ENCODE data around the gene IPCEF1. TPM values are rescaled to one million over a fixed set of nuclear protein-coding genes. Genes with fewer than 3 reads are reported as not detected.

The IPCEF1 gene
- total and polyA plus RNA-seq, 4 experiments from 2014 or later: 67.7 to 97.7 (median 82.2) TPM

DNA sequence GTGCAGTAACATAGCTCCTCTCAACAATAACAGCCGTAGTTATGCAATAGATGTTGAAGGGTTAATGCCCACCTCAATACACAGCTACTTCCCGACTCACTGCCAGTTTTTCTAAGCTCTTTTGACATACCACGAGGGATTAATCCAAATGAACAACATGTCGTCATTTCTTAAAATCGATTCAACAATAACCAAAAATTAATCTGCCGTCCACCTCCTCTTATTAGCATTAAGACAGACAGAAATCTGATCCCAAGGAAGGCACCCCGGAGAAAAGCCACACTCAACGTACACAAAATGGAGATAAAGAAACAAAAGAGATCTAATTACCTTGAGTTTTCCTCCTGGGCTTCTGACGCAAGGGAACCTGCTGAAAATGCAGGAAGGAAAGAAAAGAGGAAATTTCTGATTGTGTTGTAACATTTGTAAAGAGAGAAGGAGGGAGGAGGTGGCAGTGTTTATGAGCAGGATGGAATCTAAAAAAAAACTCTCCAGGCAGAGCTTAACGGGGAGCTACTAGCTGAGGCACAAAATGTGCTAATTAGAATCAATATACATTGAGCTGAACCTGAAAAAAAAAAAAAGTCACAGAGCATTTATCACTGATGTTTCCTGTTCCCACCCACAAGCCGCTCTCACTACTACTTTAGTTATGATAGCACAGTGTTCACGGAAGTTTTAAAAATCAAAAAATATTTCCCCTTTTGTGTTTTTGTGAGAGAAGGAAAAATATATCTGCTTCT, 109.3 kb downstream of the IPCEF1 start:
- Mint-ChIP-seq H3K4me3 (peak overlapping the region; percentile 89 to 99 (median 96)), H3K27ac (peak overlapping the region; percentile 89 to 97 (median 94)), H3K9me3 (peaks cover 0 to 3% (median 0%) of the 10 kb centered on the region in 8 donors), H3K4me1 (peaks cover 55 to 95% (median 74%) of the 10 kb centered on the region in 4 donors), H3K36me3 (peaks cover 29 to 47% of the 10 kb centered on the region in 2 donors), H3K27me3 (no peaks in the 10 kb centered on the region)
- peaks cover 75% of the 10 kb centered on the region for H3K4me1 ChIP-seq (ENCODE audit: insufficient read depth, low read length)
- H3K27me3 ChIP-seq (ENCODE audit: insufficient read depth, low read length): no peaks in the 10 kb centered on the region
- ChIA-PET POLR2A (ENCODE audit: partially characterized antibody) (interaction anchor here (0.6 to 8.9 kb wide), 14 partner anchors 8 to 88 kb away, joined by 3 to 93 read pairs (median 8); no protein-coding TSS in a partner anchor), CTCF (ENCODE audit: partially characterized antibody) (interaction anchor here (0.8 to 10.6 kb wide), 9 partner anchors 8 to 93 kb away, joined by 3 to 113 read pairs (median 7); no protein-coding TSS in a partner anchor)
- peak overlapping the region; percentile 87 for H3K27ac ChIP-seq (ENCODE audit: low read depth, low read length)
- H3K9me3 ChIP-seq (ENCODE audit: control insufficient read depth in 1 of 2, low read length in 2 of 2): no peaks in the 10 kb centered on the region
- H3K4me3 ChIP-seq (ENCODE audit: low read length in 2 of 2): peak overlapping the region; percentile 69 to 75
- intact Hi-C loops (cut with micrococcal nuclease): loop anchor here (1.0 to 10.0 kb wide), 7 partner anchors 8 to 1242 kb away; partner anchors contain the start of genes MTRF1L, SCAF8 and TFB1M
- DNase-seq: peak; percentile 50 to 64 (median 58)
- no peaks in the 10 kb centered on the region for H3K36me3 ChIP-seq (ENCODE audit: insufficient read depth, low read length)

DNA sequence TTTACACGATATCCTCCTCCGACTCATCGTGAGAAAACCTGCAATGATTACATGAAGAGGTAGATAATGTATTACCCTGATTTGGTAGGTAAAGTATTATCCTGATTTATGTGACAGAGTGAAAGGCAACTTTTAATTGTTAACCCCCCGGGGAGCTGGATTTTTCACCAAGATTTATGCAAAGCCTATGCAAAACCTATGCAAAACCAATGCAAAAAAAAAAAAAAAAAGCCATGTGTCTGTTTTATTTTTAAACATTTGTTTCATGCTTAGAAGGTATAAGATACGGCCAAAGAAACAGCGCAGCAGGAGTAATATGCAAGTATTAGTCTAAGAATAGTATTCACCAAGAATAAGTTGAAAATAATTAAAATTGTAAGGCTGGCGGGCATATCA, 109.9 kb downstream of the IPCEF1 start:
- peak overlapping the region; percentile 89 to 97 (median 94) for H3K27ac Mint-ChIP-seq
- Histone ChIP-seq H3K27ac (ENCODE audit: low read depth, low read length) (peak overlapping the region; percentile 87), H3K9me3 (ENCODE audit: control insufficient read depth in 1 of 2, low read length in 2 of 2) (no peaks in the 10 kb centered on the region), H3K27me3 (ENCODE audit: insufficient read depth, low read length) (no peaks in the 10 kb centered on the region), H3K4me3 (ENCODE audit: low read length in 2 of 2) (peak overlapping the region; percentile 69 to 75), H3K36me3 (ENCODE audit: insufficient read depth, low read length) (no peaks in the 10 kb centered on the region), H3K4me1 (ENCODE audit: insufficient read depth, low read length) (peaks cover 77% of the 10 kb centered on the region)
- DNase-seq: peak in 1 of 5 donors; percentile 27
- peaks cover 30 to 50% of the 10 kb centered on the region in 2 donors for H3K36me3 Mint-ChIP-seq
- H3K9me3 Mint-ChIP-seq: peaks cover 0 to 2% (median 0%) of the 10 kb centered on the region in 8 donors
- no peaks in the 10 kb centered on the region for H3K27me3 Mint-ChIP-seq
- ChIA-PET POLR2A (ENCODE audit: partially characterized antibody) (interaction anchor here (0.6 to 8.9 kb wide), 12 partner anchors 8 to 88 kb away, joined by 3 to 93 read pairs (median 10); no protein-coding TSS in a partner anchor), CTCF (ENCODE audit: partially characterized antibody) (interaction anchor here (1.1 to 10.6 kb wide), 7 partner anchors 10 to 92 kb away, joined by 5 to 113 read pairs (median 10); no protein-coding TSS in a partner anchor)
- peak overlapping the region; percentile 89 to 99 (median 96) for H3K4me3 Mint-ChIP-seq
- peaks cover 54 to 95% (median 74%) of the 10 kb centered on the region in 4 donors for H3K4me1 Mint-ChIP-seq
- intact Hi-C loops (cut with micrococcal nuclease): loop anchor here (1.0 to 10.0 kb wide), 7 partner anchors 7 to 1242 kb away; partner anchors contain the start of genes MTRF1L, SCAF8 and TFB1M

DNA sequence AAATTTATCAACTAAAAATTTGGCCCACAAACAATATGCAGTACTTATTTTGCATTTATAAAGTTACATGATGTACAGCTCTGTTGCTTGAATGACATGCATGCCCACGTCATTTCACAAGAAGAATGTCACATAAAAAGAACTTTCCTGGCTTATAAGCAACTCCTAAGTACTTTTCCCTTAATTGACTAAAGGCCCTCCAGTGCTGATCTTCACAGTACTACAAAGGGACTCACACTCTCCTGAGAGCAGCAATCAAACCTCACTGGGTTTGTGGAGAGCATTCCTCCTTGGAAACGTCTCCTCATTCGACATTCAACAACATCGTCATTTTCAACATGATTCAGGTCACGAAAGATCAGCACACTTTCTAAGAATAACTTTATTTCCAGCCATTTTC, 111.1 kb downstream of the IPCEF1 start:
- H3K4me3 Mint-ChIP-seq: peak overlapping the region; percentile 89 to 99 (median 96)
- peaks cover 54 to 95% (median 74%) of the 10 kb centered on the region in 4 donors for H3K4me1 Mint-ChIP-seq
- intact Hi-C loops (cut with micrococcal nuclease): loop anchor here (10.0 kb wide), 3 partner anchors 489 to 1241 kb away; partner anchors contain the start of genes MTRF1L, SCAF8 and TFB1M
- Histone ChIP-seq H3K27ac (ENCODE audit: low read depth, low read length) (peak overlapping the region; percentile 87), H3K4me3 (ENCODE audit: low read length in 2 of 2) (peak overlapping the region; percentile 69 to 75), H3K36me3 (ENCODE audit: insufficient read depth, low read length) (no peaks in the 10 kb centered on the region), H3K27me3 (ENCODE audit: insufficient read depth, low read length) (no peaks in the 10 kb centered on the region), H3K9me3 (ENCODE audit: control insufficient read depth in 1 of 2, low read length in 2 of 2) (no peaks in the 10 kb centered on the region), H3K4me1 (ENCODE audit: insufficient read depth, low read length) (peaks cover 77% of the 10 kb centered on the region)
- H3K27ac Mint-ChIP-seq: peak overlapping the region; percentile 89 to 97 (median 94)
- peaks cover 37 to 62% of the 10 kb centered on the region in 2 donors for H3K36me3 Mint-ChIP-seq
- H3K27me3 Mint-ChIP-seq: no peaks in the 10 kb centered on the region
- DNase-seq: no peak
- H3K9me3 Mint-ChIP-seq: peaks cover 0 to 2% (median 0%) of the 10 kb centered on the region in 8 donors
- ChIA-PET CTCF (ENCODE audit: partially characterized antibody) (interaction anchor here (2.6 to 10.6 kb wide), 4 partner anchors 8 to 30 kb away, joined by 10 to 113 read pairs (median 22); no protein-coding TSS in a partner anchor), POLR2A (ENCODE audit: partially characterized antibody) (interaction anchor here (1.6 to 8.9 kb wide), 5 partner anchors 8 to 87 kb away, joined by 7 to 93 read pairs (median 14); no protein-coding TSS in a partner anchor)

DNA sequence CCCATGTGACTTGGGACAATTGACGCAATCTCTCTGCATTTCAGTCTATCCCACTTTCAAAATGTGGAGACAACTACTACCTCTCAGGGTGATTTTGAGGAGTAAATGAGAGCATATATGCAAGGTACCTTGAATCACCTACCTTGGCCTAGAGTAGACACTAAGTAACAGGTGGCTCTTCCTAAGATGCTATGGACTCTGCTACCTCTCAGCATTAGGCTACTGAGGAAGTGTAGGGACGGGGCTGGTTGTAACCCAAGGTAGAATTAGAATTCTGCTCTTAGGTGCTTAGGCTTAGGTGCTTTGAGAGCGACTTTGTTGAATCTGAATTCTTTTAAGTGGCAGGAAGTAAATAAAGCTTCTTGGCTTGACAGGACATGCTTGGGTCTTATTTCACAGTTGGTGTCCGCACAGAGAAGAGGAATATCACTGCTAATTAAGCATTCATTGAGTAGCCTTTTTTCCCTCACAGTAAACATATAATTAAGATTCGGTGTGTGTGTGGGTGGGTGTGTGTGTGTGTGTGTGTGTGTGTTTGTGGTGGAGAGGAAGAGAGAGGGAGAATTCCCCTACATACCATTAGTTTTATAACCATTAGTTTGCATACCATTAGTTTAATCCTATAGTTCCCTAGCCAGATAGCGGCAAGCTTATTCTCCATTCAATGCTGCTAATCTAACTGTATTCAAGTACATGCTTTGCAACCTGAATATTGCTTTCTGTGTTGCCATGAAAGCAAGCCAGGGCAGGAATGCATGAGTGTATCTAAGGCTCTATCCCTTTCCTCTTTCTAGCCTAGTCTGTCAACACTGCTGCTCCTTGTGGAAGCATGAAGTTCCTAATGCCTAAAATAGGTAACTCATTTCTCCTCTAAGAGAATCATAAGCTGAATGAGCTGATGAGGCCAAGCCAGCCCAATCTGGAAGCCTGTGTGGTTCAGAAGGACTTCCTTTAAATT, 112.5 kb downstream of the IPCEF1 start:
- Histone ChIP-seq H3K4me1 (ENCODE audit: insufficient read depth, low read length) (peaks cover 78% of the 10 kb centered on the region), H3K36me3 (ENCODE audit: insufficient read depth, low read length) (no peaks in the 10 kb centered on the region), H3K27ac (ENCODE audit: low read depth, low read length) (peak overlapping the region; percentile 87), H3K4me3 (ENCODE audit: low read length in 2 of 2) (peak overlapping the region; percentile 40 to 75), H3K9me3 (ENCODE audit: control insufficient read depth in 1 of 2, low read length in 2 of 2) (no peaks in the 10 kb centered on the region), H3K27me3 (ENCODE audit: insufficient read depth, low read length) (no peaks in the 10 kb centered on the region)
- intact Hi-C loops (cut with micrococcal nuclease): loop anchor here (10.0 kb wide), 3 partner anchors 491 to 1239 kb away; partner anchors contain the start of genes MTRF1L, SCAF8 and TFB1M
- Mint-ChIP-seq H3K9me3 (no peaks in the 10 kb centered on the region), H3K4me1 (peaks cover 53 to 95% (median 72%) of the 10 kb centered on the region in 4 donors), H3K4me3 (peak overlapping the region; percentile 89 to 99 (median 96)), H3K27me3 (no peaks in the 10 kb centered on the region), H3K27ac (peak overlapping the region; percentile 89 to 97 (median 93)), H3K36me3 (peaks cover 40 to 72% of the 10 kb centered on the region in 2 donors)
- peak in 1 of 5 donors; percentile 36 for DNase-seq
- ChIA-PET POLR2A (ENCODE audit: partially characterized antibody) (interaction anchor here (0.6 to 8.9 kb wide), 8 partner anchors 11 to 341 kb away, joined by 3 to 93 read pairs (median 10); no protein-coding TSS in a partner anchor), CTCF (ENCODE audit: partially characterized antibody) (interaction anchor here (0.8 to 10.6 kb wide), 7 partner anchors 11 to 93 kb away, joined by 3 to 113 read pairs (median 3); no protein-coding TSS in a partner anchor)

DNA sequence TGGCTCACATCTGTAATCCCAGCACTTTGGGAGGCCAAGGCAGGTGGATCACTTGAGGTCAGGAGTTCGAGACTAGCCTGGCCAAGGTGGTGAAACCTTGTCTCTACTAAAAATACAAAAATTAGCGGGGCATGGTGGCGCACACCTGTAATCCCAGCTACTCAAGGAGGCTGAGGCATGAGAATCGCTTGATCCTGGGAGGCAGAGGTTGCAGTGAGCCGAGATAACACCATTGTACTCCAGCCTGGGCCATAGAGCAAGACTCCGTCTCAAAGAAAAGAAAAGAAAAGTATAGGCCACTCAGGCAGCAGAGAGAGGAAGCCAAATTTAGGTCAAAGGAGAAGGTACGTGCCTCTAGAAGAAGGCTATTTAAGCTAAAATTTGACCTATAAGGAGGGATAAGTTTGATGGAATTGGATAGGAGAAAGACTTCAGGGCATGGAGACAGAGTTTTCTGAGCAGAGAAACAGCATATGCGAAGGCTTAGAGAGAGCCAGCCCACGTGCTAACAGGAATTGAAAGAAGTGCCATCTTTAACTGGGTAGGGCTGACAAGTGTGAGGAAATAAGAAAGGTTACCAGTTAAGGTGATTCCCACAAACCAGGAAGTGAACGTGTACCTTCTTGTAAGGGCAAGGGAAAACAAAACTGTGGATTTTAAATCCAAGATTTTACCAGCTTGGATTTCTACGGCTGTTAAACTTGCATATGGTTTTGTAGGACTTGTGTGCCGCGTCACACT, 113.8 kb downstream of the IPCEF1 start:
- peak overlapping the region; percentile 89 to 97 (median 93) for H3K27ac Mint-ChIP-seq
- H3K4me1 Mint-ChIP-seq: peaks cover 48 to 85% (median 65%) of the 10 kb centered on the region in 4 donors
- H3K9me3 ChIP-seq (ENCODE audit: control insufficient read depth in 1 of 2, low read length in 2 of 2): no peaks in the 10 kb centered on the region
- peaks cover 69% of the 10 kb centered on the region for H3K4me1 ChIP-seq (ENCODE audit: insufficient read depth, low read length)
- ChIA-PET POLR2A (ENCODE audit: partially characterized antibody) (interaction anchor here (4.0 to 8.9 kb wide), 2 partner anchors 9 to 19 kb away, joined by 14 to 93 read pairs; no protein-coding TSS in a partner anchor), CTCF (ENCODE audit: partially characterized antibody) (interaction anchor here (0.8 to 10.6 kb wide), 5 partner anchors 10 to 90 kb away, joined by 3 to 113 read pairs (median 3); no protein-coding TSS in a partner anchor)
- no peaks in the 10 kb centered on the region for H3K9me3 Mint-ChIP-seq
- intact Hi-C loops (cut with micrococcal nuclease): loop anchor here (10.0 kb wide), 3 partner anchors 492 to 1238 kb away; partner anchors contain the start of genes MTRF1L, SCAF8 and TFB1M
- H3K36me3 Mint-ChIP-seq: peaks cover 43 to 74% of the 10 kb centered on the region in 2 donors
- H3K27ac ChIP-seq (ENCODE audit: low read depth, low read length): peak overlapping the region; percentile 87
- H3K27me3 ChIP-seq (ENCODE audit: insufficient read depth, low read length): no peaks in the 10 kb centered on the region
- peak overlapping the region in 1 of 2 donors; percentile 75 for H3K4me3 ChIP-seq (ENCODE audit: low read length in 2 of 2)
- H3K36me3 ChIP-seq (ENCODE audit: insufficient read depth, low read length): no peaks in the 10 kb centered on the region
- peak overlapping the region; percentile 89 to 99 (median 96) for H3K4me3 Mint-ChIP-seq
- H3K27me3 Mint-ChIP-seq: no peaks in the 10 kb centered on the region
- no peak for DNase-seq
